Kidney (tissue), 14 donors: ENCODE measurements around the gene PPP1R3E. TPM values are rescaled to one million over a fixed set of nuclear protein-coding genes. Genes with fewer than 3 reads are reported as not detected.
A peak's percentile ranks its signal among the peaks of the same experiment; 100 is the strongest.

Source experiments
- DNase-seq, 5 donors: peaks; one replicate each; pipeline ENCODE4 v3.0.0-alpha.2; 2013 to 2020
- FAIRE-seq: peaks from 2 replicates; lab custom pipeline; 2012; peaks lifted over from hg19 to GRCh38; lab: Jason Lieb, UNC
- H3K27ac ChIP-seq, 2 donors: one replicate each; pipeline ENCODE4 v1.7.0; 2013; ENCODE audit warnings: low read depth in 2 of 2, low read length in 2 of 2, inconsistent platforms in 1 of 2
- H3K27me3 ChIP-seq: one replicate; pipeline ENCODE4 v1.7.1; 2013; ENCODE audit warnings: low read length, inconsistent platforms; ENCODE audit not compliant: control insufficient read depth, insufficient read depth
- H3K36me3 ChIP-seq, 3 donors: one replicate each; pipeline versions ENCODE4 v1.7.0 to v1.7.1; 2013; ENCODE audit warnings: low read length in 3 of 3, control low read depth in 1 of 3, inconsistent platforms in 1 of 3; ENCODE audit not compliant: insufficient read depth in 3 of 3, control insufficient read depth in 2 of 3
- H3K4me1 ChIP-seq, 3 donors: one replicate each; pipeline versions ENCODE4 v1.7.0 to v1.7.1; 2013; ENCODE audit warnings: low read length in 3 of 3, inconsistent platforms in 1 of 3, low read depth in 1 of 3; ENCODE audit not compliant: control insufficient read depth in 2 of 3, insufficient read depth in 2 of 3
- H3K4me3 ChIP-seq, 3 donors: one replicate each; pipeline versions ENCODE4 v1.7.0 to v1.8.1; 2013; ENCODE audit warnings: low read length in 3 of 3, control low read depth in 1 of 3, inconsistent platforms in 1 of 3
- H3K9ac ChIP-seq, 3 donors: one replicate each; pipeline versions ENCODE4 v1.7.0 to v1.7.1; 2013; ENCODE audit warnings: low read length in 3 of 3, control low read depth in 1 of 3, inconsistent platforms in 1 of 3
- H3K9me3 ChIP-seq, 3 donors: one replicate each; pipeline versions ENCODE4 v1.7.0 to v1.7.1; 2013; ENCODE audit warnings: low read length in 3 of 3, control low read depth in 1 of 3, inconsistent platforms in 1 of 3; ENCODE audit not compliant: control insufficient read depth in 2 of 3, insufficient read depth in 1 of 3
- intact Hi-C: fragments of 100-400 bp; cut with DNase I; formaldehyde crosslinking; loops from one replicate; pipeline ENCODE4 v1.11.1; 2022
- polyA plus RNA-seq: library from polyadenylated mRNA; stranded (reverse); fragments of 350-450 nt; fragmentation: Illumina TruSeq; extraction: RNeasy Lipid Tissue Mini Kit (QIAGEN cat#74804); gene quantifications from one replicate; pipeline ENCODE4 v1.2.3, GENCODE V29; 2014; ENCODE audit warnings: low read depth, low replicate concordance; ENCODE audit not compliant: insufficient read depth
- total RNA-seq: library from RNA; stranded (reverse); fragmentation: NEBNext Ultra II Directional; extraction: Animal tissue kit (Norgen Biotek cat#: 25700); gene quantifications from one replicate; pipeline ENCODE4 v1.2.1, GENCODE V29; 2021
- TF ChIP-seq, protein P1 (sequence below): IDR thresholded peaks from 3 replicates; pipeline ENCODE4 v1.5.1; 2012; ENCODE audit warnings: mild to moderate bottlenecking, moderate library complexity, borderline replicate concordance; ENCODE audit not compliant: insufficient read depth; ENCODE audit errors: extremely low read depth
- donor health status: control.
- donor health status: control.
- donor health status: control.
- donor health status: control.
- donor health status: control.
- donor health status: DM: yes; HTN: yes; CAD: no.
- donor health status: Normal renal cell carcinoma (clear cell type).

The PPP1R3E gene
- total and polyA plus RNA-seq, 2 donors from 2014 or later, result 17.3 to 22.8 TPM

DNA sequence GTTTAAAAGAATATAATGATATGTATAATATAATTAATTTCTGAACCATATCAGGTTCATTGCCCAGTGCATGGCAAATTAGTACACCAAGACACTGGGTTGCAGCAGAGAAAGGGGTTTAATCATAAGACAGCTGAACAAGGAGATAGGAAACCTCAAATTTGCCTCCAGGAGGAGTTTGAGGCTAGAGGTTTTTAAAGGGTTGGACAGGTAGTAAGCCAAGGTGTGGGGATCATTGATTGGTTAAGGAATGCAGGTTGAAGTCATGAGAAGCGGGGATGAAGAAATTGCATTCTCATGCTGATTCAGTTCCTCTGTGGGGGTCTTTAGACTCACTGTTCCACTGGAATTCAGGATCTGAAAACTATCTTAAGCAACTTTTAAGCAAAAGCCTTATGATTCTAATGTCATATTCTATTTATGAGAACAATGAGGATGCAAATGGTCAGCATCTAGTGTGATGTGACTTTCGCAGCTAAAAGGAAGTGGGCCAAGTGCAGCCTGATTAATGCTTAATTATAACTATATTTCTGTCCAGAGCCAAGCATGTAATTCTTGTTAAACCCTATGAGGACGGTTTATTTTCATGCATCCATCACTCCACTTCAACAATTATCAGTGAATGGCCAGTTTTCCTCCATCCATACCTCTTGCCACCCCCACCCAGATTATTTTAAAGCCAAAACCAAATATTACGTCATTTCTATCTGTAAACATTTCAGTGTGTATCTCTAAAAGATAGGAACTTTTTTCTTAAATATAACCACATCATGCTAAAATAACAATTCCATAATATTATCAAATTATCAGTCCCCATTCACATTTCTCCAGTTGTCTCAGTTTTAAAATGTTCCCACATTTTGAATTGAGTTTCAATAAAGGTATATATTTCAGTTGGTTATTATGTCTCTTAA is 50.0 kb downstream of the PPP1R3E start:
- Histone ChIP-seq H3K9me3 (no peaks in the 10 kb centered on the region), H3K4me1 (peaks cover 0 to 5% (median 2%) of the 10 kb centered on the region in 3 donors), H3K36me3 (no peaks in the 10 kb centered on the region), H3K27ac (no peak overlapping the region), H3K4me3 (no peak overlapping the region), H3K27me3 (no peaks in the 10 kb centered on the region), H3K9ac (no peak overlapping the region)
- TF ChIP-seq, protein P1, sequence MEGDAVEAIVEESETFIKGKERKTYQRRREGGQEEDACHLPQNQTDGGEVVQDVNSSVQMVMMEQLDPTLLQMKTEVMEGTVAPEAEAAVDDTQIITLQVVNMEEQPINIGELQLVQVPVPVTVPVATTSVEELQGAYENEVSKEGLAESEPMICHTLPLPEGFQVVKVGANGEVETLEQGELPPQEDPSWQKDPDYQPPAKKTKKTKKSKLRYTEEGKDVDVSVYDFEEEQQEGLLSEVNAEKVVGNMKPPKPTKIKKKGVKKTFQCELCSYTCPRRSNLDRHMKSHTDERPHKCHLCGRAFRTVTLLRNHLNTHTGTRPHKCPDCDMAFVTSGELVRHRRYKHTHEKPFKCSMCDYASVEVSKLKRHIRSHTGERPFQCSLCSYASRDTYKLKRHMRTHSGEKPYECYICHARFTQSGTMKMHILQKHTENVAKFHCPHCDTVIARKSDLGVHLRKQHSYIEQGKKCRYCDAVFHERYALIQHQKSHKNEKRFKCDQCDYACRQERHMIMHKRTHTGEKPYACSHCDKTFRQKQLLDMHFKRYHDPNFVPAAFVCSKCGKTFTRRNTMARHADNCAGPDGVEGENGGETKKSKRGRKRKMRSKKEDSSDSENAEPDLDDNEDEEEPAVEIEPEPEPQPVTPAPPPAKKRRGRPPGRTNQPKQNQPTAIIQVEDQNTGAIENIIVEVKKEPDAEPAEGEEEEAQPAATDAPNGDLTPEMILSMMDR, result no peak
- DNase-seq, result no peak
- intact Hi-C loops, result no loop called here
- no peak for FAIRE-seq

DNA sequence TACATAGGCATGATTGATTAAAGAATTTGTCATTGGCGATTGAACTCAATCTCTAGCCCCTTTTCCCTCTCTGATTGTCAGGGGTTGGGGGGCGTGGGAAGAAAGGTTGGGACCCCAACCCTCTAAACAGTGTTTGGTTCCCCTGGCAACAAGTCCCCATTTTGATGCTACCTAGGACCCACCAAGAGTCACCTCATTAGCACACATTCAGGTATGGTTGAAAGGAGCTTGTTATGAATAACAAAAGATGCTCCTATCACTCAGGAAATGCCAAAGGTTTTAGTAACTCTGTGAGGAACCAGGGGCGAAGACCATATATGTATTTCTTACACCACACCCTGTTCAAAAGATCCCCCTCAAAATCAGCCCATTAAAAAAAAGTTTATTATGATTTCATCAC is 50.7 kb downstream of the PPP1R3E start:
- no peak for DNase-seq
- no peak overlapping the region for H3K9ac ChIP-seq
- no peaks in the 10 kb centered on the region for H3K27me3 ChIP-seq
- TF ChIP-seq, protein P1, result no peak
- intact Hi-C loops, result no loop called here
- no peaks in the 10 kb centered on the region for H3K36me3 ChIP-seq
- FAIRE-seq, result no peak
- H3K4me1 ChIP-seq, result peaks cover 0 to 5% (median 2%) of the 10 kb centered on the region in 3 donors
- no peak overlapping the region for H3K4me3 ChIP-seq
- no peak overlapping the region for H3K27ac ChIP-seq
- H3K9me3 ChIP-seq, result no peaks in the 10 kb centered on the region

DNA sequence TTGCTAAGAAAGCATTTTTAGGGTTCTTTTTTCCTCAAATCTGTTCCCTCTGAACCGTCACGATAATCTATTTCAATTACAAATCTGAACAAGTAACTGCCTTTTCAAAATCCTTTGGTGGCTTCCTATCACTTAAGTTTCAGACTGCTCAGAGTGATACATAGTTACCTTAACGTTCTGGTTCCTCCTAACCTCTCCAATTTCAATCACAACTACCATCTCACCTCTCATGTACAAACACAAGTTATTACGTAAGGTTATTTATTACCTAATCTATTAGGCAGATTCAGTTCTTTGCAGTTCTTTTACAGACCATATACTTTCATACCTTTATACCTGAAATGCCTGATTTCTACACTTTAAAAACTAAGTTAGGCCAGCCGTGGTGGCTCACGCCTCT is 52.8 kb downstream of the PPP1R3E start:
- H3K4me1 ChIP-seq, result peaks cover 0 to 16% (median 7%) of the 10 kb centered on the region in 3 donors
- H3K9ac ChIP-seq, result no peak overlapping the region
- TF ChIP-seq, protein P1, result no peak
- no peaks in the 10 kb centered on the region for H3K27me3 ChIP-seq
- FAIRE-seq (no peak), DNase-seq (no peak)
- H3K4me3 ChIP-seq, result no peak overlapping the region
- H3K9me3 ChIP-seq, result no peaks in the 10 kb centered on the region
- intact Hi-C loops, result no loop called here
- H3K36me3 ChIP-seq, result no peaks in the 10 kb centered on the region
- H3K27ac ChIP-seq, result peak overlapping the region; percentile 7 to 23
